B cell (primary cell): ENCODE measurements around the gene PYDC1. TPM values are rescaled to one million over a fixed set of nuclear protein-coding genes. Genes with fewer than 3 reads are reported as not detected.

Experiments used
- ATAC-seq: fragments of 200-7000 bp; cut with Tn5 transposase; one replicate; pipeline ENCODE4 v1.10.0; 2021; ENCODE audit warnings: low read depth, mild to moderate bottlenecking, moderate number of reproducible peaks, moderate library complexity
- CTCF ChIA-PET: fragments of 350-600 bp; sonication (Branson Sonifier 250); formaldehyde crosslinking; loops from one replicate; lab custom pipeline; 2021; ENCODE audit warnings: antibody characterized with exemption, inconsistent platforms; lab: Charles Lee
- POLR2A ChIA-PET: fragments of 350-600 bp; sonication (Branson Sonifier 250); formaldehyde crosslinking; loops from one replicate; lab custom pipeline; 2021; ENCODE audit warnings: antibody characterized with exemption; lab: Charles Lee
- DNase-seq: peaks from one replicate; pipeline ENCODE4 v3.0.0; 2013
- H2AFZ ChIP-seq: 2 replicates; pipeline ENCODE4 v1.6.1; 2012; ENCODE audit warnings: mild to moderate bottlenecking, low read depth, low read length; ENCODE audit not compliant: insufficient read depth, poor library complexity, severe bottlenecking
- H3K27ac ChIP-seq, 2 donors: 1 replicate in 1 of 2; 2 replicates in 1 of 2; pipeline ENCODE4 v1.5.1; 2012 to 2013; ENCODE audit warnings: low read length in 2 of 2, mild to moderate bottlenecking in 2 of 2, moderate library complexity in 1 of 2
- H3K27me3 ChIP-seq, 4 experiments: fragments of 200-600 bp in 1 of 4; sonication (generic) in 1 of 4; replicated peaks in 1 of 4; 1 replicate in 2 of 4; 2 replicates in 2 of 4; pipeline versions ENCODE4 v1.6.1 to v1.7.0; 2013 to 2016; ENCODE audit warnings: low read length in 3 of 4, mild to moderate bottlenecking in 2 of 4, mixed read lengths in 1 of 4, moderate library complexity in 1 of 4; ENCODE audit not compliant: insufficient read depth in 4 of 4, control insufficient read depth in 3 of 4; ENCODE audit errors: control extremely low read depth in 1 of 4
- H3K36me3 ChIP-seq, 2 experiments: replicated peaks in 1 of 2; 1 replicate in 1 of 2; 2 replicates in 1 of 2; pipeline versions ENCODE4 v1.6.1 to v1.7.1; 2013; ENCODE audit warnings: low read length in 1 of 2; ENCODE audit not compliant: insufficient read depth in 2 of 2, control insufficient read depth in 1 of 2; ENCODE audit errors: control extremely low read depth in 1 of 2, extremely low read depth in 1 of 2
- H3K4me1 ChIP-seq, 2 donors: fragments of 200-600 bp in 1 of 2; sonication (generic) in 1 of 2; 1 replicate in 1 of 2; 2 replicates in 1 of 2; pipeline versions ENCODE4 v1.5.1 to v1.6.1; 2013 to 2017; ENCODE audit warnings: low read length in 2 of 2; ENCODE audit not compliant: control insufficient read depth in 2 of 2, insufficient read depth in 2 of 2
- H3K4me2 ChIP-seq: replicated peaks from 2 replicates; pipeline ENCODE3; 2012; ENCODE audit warnings: mild to moderate bottlenecking, low read depth, low read length; ENCODE audit not compliant: poor library complexity, severe bottlenecking
- H3K4me3 ChIP-seq, 5 experiments: fragments of 200-600 bp in 1 of 5; sonication (generic) in 1 of 5; 1 replicate in 3 of 5; 2 replicates in 2 of 5; pipeline versions ENCODE4 v1.5.1 to v1.7.0; 2011 to 2016; ENCODE audit warnings: low read length in 4 of 5, mild to moderate bottlenecking in 4 of 5, low read depth in 2 of 5, control low read depth in 1 of 5, moderate library complexity in 1 of 5; ENCODE audit not compliant: insufficient read depth in 1 of 5; ENCODE audit errors: control extremely low read depth in 1 of 5, extremely low read depth in 1 of 5
- H3K79me2 ChIP-seq: fragments of 200-600 bp; sonication (generic); one replicate; pipeline ENCODE4 v1.6.0; 2016; ENCODE audit warnings: low read length; ENCODE audit not compliant: control insufficient read depth, insufficient read depth
- H3K9ac ChIP-seq: fragments of 200-600 bp; sonication (generic); 2 replicates; pipeline ENCODE4 v1.6.1; 2017; ENCODE audit warnings: mild to moderate bottlenecking, low read length, moderate library complexity
- H3K9me3 ChIP-seq, 3 donors: one replicate each; pipeline versions ENCODE4 v1.6.1 to v1.7.1; 2013; ENCODE audit warnings: low read length in 2 of 3; ENCODE audit not compliant: control insufficient read depth in 2 of 3, insufficient read depth in 1 of 3; ENCODE audit errors: control extremely low read depth in 1 of 3
- H4K20me1 ChIP-seq: 2 replicates; pipeline ENCODE4 v1.6.0; 2012; ENCODE audit warnings: mild to moderate bottlenecking, low read length; ENCODE audit not compliant: insufficient read depth, control insufficient read depth, poor library complexity, severe bottlenecking
- H3K27ac Mint-ChIP-seq: one replicate; pipeline ENCODE4 v1.8.0; 2021; ENCODE audit warnings: mixed read lengths
- H3K27me3 Mint-ChIP-seq: one replicate; pipeline ENCODE4 v1.8.0; 2021; ENCODE audit warnings: mixed read lengths
- H3K4me1 Mint-ChIP-seq: one replicate; pipeline ENCODE4 v1.8.0; 2021; ENCODE audit warnings: mixed read lengths
- H3K4me3 Mint-ChIP-seq: one replicate; pipeline ENCODE4 v1.8.0; 2021; ENCODE audit warnings: mixed read lengths
- H3K9me3 Mint-ChIP-seq: one replicate; pipeline ENCODE4 v1.8.0; 2022; ENCODE audit warnings: mixed read lengths; ENCODE audit not compliant: insufficient read depth
- CTCF ChIP-seq: fragments of 200-600 bp; IDR thresholded peaks from one replicate; pipeline ENCODE4 v1.8.0; 2022; ENCODE audit warnings: antibody characterized with exemption, mild to moderate bottlenecking
- EZH2 ChIP-seq: IDR thresholded peaks from 2 replicates; pipeline ENCODE4 v1.6.1; 2012; ENCODE audit warnings: borderline replicate concordance, low read depth, mild to moderate bottlenecking, moderate library complexity, low read length; ENCODE audit not compliant: insufficient read depth, poor library complexity, severe bottlenecking
- WGBS: methylation state at CpG from one replicate; pipeline ENCODE4 v1.1.5; 2013; ENCODE audit warnings: missing lambda C conversion rate; ENCODE audit not compliant: insufficient coverage; 5-methylcytosine and 5-hydroxymethylcytosine counted together
- intact Hi-C: fragments of 100-400 bp; cut with micrococcal nuclease; formaldehyde crosslinking; loops from one replicate; pipeline ENCODE4 v1.10.0; 2022
- polyA plus RNA-seq: library from polyadenylated mRNA; depleted of rRNA; stranded (reverse); fragments of >200 nt; gene quantifications from 2 replicates; pipeline ENCODE4 v1.2.3, GENCODE V29; 2012
- total RNA-seq, 2 donors: library from RNA; stranded (reverse); fragments of 120-200 nt in 1 of 2; gene quantifications; 1 replicate in 1 of 2; 2 replicates in 1 of 2; pipeline versions ENCODE4 v1.2.3 to v1.2.4, GENCODE V29; 2013 to 2022

The PYDC1 gene
- total and polyA plus RNA-seq, 2 donors (not counting 1 experiment from before 2014, with no cell fraction given), result not detected

- DNase-seq (no peak), ATAC-seq (peak; percentile 34)
- TF ChIP-seq EZH2 (no peak), CTCF (no peak)
- Histone ChIP-seq H3K27me3 (no peaks in the 10 kb centered on the region), H2AFZ (peak within 1 kb of the TSS; percentile 74), H3K36me3 (peaks cover 0 to 20% of the 10 kb centered on the region in 2 experiments), H3K9ac (peak within 1 kb of the TSS; percentile 78), H3K9me3 (peaks cover 0 to 4% (median 0%) of the 10 kb centered on the region in 3 donors), H4K20me1 (peaks cover 29% of the 10 kb centered on the region), H3K79me2 (peaks cover 15% of the 10 kb centered on the region), H3K27ac (peak within 1 kb of the TSS; percentile 62 to 73), H3K4me2 (peak within 1 kb of the TSS; percentile 90), H3K4me1 (peaks cover 32 to 48% of the 10 kb centered on the region in 2 donors), H3K4me3 (peak within 1 kb of the TSS; percentile 59 to 86 (median 78))
- ChIA-PET POLR2A (interaction anchor here (0.5 to 3.9 kb wide), 14 partner anchors 9 to 234 kb away, joined by 3 to 36 read pairs (median 5); partner anchors contain the start of genes FUS, KAT8, ZNF646 and ZNF668), CTCF (interaction anchor here (0.8 to 4.0 kb wide), 12 partner anchors 9 to 258 kb away, joined by 3 to 35 read pairs (median 6); partner anchors contain the start of genes FUS, PYDC1 and TRIM72)
- under 1% methylated on average over 58 of the region's 69 CpGs for WGBS
- intact Hi-C loops, result loop anchor here (2.0 to 5.0 kb wide), 5 partner anchors 60 to 255 kb away; partner anchors contain the start of genes ARMC5 and ZNF843
- peaks cover 55% of the 10 kb centered on the region for H3K4me1 Mint-ChIP-seq
- peak within 1 kb of the TSS; percentile 95 for H3K27ac Mint-ChIP-seq
- peak within 1 kb of the TSS; percentile 92 for H3K4me3 Mint-ChIP-seq
- H3K27me3 Mint-ChIP-seq, result no peaks in the 10 kb centered on the region
- H3K9me3 Mint-ChIP-seq, result no peaks in the 10 kb centered on the region
Measured at GRCh38 chr16:31202414-31203375, 14.2 kb downstream of the PYDC1 start, which contains the start of gene PYCARD. PYCARD (minus strand) TSS chr16:31202760; CDS start chr16:31202690, 70 bp downstream.
